Dendritic cell treated with granulocyte-macrophage colony-stimulating factor and Interleukin-4, amounts not matched to agents 40 ng/mL and 50 ng/mL, for 4 days (primary cell): ENCODE results near the gene FBXW5.
A peak's percentile ranks its signal among the peaks of the same experiment; 100 is the strongest.

Source experiments
- H3K27ac Mint-ChIP-seq: one replicate; pipeline ENCODE4 v1.8.0; 2022; ENCODE audit warnings: mild to moderate bottlenecking, mixed read lengths
- H3K27me3 Mint-ChIP-seq: one replicate; pipeline ENCODE4 v1.8.0; 2022; ENCODE audit warnings: mild to moderate bottlenecking, mixed read lengths
- H3K36me3 Mint-ChIP-seq: one replicate; pipeline ENCODE4 v1.8.0; 2022; ENCODE audit warnings: low read depth, mixed read lengths
- H3K4me1 Mint-ChIP-seq: one replicate; pipeline ENCODE4 v1.8.0; 2022; ENCODE audit warnings: low read depth, mixed read lengths
- H3K4me3 Mint-ChIP-seq: one replicate; pipeline ENCODE4 v1.8.0; 2022; ENCODE audit warnings: mild to moderate bottlenecking, moderate library complexity, mixed read lengths
- H3K9me3 Mint-ChIP-seq: one replicate; pipeline ENCODE4 v1.8.0; 2022; ENCODE audit warnings: mixed read lengths
- intact Hi-C: fragments of 100-400 bp; cut with micrococcal nuclease; formaldehyde crosslinking; loops from one replicate; pipeline ENCODE4 v1.15.0; 2022

The FBXW5 gene

DNA sequence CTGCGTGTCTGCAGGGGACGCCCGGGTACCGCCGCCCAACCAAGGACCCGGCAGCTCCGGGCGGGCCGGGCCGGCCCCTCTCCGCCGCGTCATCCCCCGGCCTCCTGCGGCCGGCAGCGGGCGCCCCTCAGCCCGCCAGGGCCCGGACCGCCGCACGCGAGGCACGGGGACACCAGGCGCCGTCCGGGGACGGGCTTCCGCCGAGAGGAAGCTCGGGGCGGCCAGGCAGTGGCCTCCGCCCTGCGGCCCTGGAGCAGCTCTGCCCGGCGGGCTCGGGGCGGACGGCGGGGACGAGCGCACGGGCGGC lies 373 bp downstream of the FBXW5 start:
- peaks cover 48% of the 10 kb centered on the region for H3K4me1 Mint-ChIP-seq
- H3K9me3 Mint-ChIP-seq: no peaks in the 10 kb centered on the region
- no peaks in the 10 kb centered on the region for H3K27me3 Mint-ChIP-seq
- H3K36me3 Mint-ChIP-seq: peaks cover 52% of the 10 kb centered on the region
- intact Hi-C loops: loop anchor here (1.0 to 10.0 kb wide), 3 partner anchors 51 to 153 kb away; partner anchors contain the start of genes CLIC3, PAXX and TMEM141
- H3K4me3 Mint-ChIP-seq: peak overlapping the region; percentile 77
- peak overlapping the region; percentile 69 for H3K27ac Mint-ChIP-seq

DNA sequence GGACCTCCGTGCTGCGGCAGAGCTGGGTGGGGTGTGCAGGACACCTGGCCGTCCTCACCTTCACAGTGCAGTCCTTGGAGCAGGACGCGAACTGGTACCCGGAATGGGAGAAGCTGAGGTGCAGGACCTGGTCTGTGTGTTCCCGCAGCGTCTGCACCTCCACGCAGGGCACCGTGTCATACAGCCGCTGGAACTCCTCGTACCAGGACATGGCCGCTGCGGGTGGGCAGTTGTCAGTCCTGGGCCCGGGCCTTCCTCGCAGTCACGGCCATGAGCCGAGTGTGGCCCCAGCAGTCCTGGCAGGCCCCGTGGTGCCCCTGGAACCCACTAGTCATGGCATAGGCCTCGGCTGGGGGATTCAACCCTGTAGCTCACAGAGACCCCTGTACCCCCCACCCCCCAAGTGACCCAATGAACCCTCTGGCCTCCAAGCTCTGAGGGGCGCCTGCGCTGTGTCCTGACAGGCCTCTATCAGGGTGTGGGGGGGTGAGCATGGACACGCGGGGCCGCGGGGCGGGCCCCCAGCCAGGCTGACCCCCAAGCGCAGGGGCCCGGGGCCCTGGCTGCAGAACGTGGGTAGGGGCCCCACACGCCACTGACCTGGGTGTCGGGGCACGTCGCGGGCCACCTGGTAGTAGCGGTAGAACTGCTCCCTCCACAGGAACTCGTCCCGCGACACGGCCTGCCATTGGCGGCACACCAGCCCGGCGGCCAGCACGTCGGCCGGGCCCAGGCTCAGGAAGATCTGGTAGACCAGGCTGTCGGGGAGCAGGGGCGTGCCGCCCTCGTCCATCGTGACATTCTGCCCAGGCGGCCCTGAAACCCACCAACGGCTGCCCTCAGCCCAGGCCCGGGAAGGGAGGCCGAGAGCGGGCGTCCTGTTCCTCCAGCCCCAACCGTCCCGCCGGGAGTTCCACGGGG lies 987 bp downstream of the FBXW5 start:
- Mint-ChIP-seq H3K4me1 (peaks cover 52% of the 10 kb centered on the region), H3K9me3 (no peaks in the 10 kb centered on the region), H3K36me3 (peaks cover 57% of the 10 kb centered on the region), H3K27ac (peak overlapping the region; percentile 69), H3K27me3 (no peaks in the 10 kb centered on the region), H3K4me3 (peak overlapping the region; percentile 77)
- intact Hi-C loops: loop anchor here (1.0 to 10.0 kb wide), 3 partner anchors 51 to 153 kb away; partner anchors contain the start of genes CLIC3, PAXX and TMEM141

DNA sequence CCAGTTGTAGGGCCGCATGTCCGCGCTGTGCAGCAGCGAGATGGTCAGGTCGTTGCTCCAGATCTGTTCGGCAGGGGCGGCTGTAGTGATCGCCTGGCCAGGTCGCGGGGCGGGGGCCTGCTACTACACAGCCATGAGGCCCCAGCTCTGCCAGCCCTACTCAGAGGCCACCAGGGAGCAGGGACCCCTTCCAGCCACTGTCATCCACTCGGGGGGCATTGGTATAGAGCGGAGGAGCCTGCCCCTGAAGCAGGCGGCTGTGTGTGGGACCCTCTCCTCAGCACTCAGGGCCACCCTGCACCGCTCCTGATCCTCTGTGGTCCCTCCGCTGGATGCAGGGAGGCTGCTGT lies 1.7 kb downstream of the FBXW5 start:
- Mint-ChIP-seq H3K27ac (peak overlapping the region; percentile 69), H3K4me3 (peak overlapping the region; percentile 77), H3K36me3 (peaks cover 58% of the 10 kb centered on the region), H3K4me1 (peaks cover 49% of the 10 kb centered on the region), H3K9me3 (no peaks in the 10 kb centered on the region), H3K27me3 (no peaks in the 10 kb centered on the region)
- intact Hi-C loops: loop anchor here (10.0 kb wide), 1 partner anchor 52 kb away; the partner anchor contains the start of genes CLIC3 and PAXX

DNA sequence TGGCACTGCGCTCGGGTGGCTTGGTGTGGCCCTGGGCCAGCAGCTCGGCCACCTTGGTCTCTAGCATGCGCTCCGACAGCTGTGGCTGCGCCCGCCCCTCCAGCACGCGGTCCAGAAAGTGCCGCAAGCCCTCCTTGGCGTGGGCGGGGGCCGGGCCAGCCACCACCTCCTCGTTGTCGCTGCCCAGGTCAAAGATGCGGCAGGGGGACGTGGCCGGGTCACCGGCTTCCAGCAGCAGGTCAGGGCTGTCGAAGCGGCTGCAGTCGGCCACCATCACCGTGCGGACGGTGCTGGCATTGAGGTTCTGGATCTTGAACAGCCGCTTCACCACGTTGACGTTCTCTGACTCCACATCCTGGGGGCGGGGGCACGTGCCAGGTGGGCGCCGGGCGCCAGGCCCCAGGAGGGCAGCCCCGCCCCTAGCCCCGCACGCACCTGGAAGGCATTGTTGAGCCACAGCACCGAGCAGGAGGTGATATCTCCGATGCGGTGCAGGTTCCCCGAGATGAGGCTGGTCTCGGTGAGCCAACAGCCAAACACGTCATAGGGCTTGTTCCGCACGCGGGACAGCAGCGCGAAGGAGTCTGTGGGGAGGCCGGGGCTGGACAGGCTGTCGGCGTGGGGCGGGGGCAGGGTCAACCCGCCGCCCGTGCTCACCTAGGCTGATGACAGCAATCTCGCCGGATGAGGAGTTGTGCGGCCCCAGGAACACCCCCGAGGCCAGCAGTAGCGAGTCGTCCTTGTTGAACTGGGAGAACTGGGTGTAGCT lies 2.2 kb downstream of the FBXW5 start:
- H3K36me3 Mint-ChIP-seq: peaks cover 63% of the 10 kb centered on the region
- H3K27ac Mint-ChIP-seq: peak overlapping the region; percentile 69
- H3K9me3 Mint-ChIP-seq: no peaks in the 10 kb centered on the region
- H3K4me1 Mint-ChIP-seq: peaks cover 43% of the 10 kb centered on the region
- peak overlapping the region; percentile 55 for H3K4me3 Mint-ChIP-seq
- H3K27me3 Mint-ChIP-seq: no peaks in the 10 kb centered on the region
- intact Hi-C loops: loop anchor here (10.0 kb wide), 1 partner anchor 53 kb away; the partner anchor contains the start of genes CLIC3 and PAXX

DNA sequence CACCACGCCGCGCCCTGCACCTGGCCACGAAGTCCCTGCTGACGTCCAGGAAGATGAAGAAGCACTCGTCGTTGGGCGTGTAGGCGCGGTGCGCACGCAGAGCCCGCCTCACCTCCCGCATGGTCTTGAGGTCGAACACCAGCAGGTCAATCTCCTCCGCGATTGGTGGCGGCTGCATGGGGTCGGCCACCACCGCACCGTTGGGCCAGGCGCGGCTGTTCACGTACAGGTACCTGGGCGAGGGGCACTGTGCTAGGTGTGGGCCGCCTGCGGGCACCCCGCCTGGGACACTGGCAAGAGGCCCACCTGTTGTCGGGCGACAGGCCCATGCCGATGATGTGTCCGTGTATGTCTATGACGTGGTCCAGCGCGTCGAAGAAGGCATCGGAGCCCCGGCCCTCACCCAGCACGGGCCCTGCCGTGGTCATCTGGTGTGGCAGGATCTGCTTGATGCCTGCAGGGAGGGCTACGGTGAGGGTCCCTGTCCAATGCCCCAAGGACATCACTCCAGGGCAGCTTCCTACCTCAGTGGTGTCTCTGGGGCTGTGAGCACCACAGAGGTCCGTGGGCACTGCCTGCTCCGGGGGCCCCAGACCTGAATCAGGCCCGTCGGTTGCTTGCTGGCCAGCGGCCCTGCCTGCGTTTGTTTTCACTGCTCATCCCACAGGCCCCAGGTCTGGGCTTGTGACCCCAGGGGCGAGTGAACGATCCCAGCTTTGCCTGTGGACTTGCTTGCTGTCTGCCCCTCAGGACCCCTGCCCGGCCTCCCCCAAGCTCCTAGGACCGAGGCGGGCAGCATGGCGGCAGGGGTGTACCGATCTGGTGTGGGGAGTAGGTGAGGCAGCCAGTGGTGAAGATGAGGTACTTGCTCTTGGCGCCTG lies 3.1 kb downstream of the FBXW5 start:
- Mint-ChIP-seq H3K9me3 (no peaks in the 10 kb centered on the region), H3K27me3 (no peaks in the 10 kb centered on the region), H3K4me1 (peaks cover 37% of the 10 kb centered on the region), H3K36me3 (peaks cover 64% of the 10 kb centered on the region), H3K4me3 (no peak overlapping the region), H3K27ac (no peak overlapping the region)
- intact Hi-C loops: loop anchor here (10.0 kb wide), 1 partner anchor 53 kb away; the partner anchor contains the start of genes CLIC3 and PAXX

DNA sequence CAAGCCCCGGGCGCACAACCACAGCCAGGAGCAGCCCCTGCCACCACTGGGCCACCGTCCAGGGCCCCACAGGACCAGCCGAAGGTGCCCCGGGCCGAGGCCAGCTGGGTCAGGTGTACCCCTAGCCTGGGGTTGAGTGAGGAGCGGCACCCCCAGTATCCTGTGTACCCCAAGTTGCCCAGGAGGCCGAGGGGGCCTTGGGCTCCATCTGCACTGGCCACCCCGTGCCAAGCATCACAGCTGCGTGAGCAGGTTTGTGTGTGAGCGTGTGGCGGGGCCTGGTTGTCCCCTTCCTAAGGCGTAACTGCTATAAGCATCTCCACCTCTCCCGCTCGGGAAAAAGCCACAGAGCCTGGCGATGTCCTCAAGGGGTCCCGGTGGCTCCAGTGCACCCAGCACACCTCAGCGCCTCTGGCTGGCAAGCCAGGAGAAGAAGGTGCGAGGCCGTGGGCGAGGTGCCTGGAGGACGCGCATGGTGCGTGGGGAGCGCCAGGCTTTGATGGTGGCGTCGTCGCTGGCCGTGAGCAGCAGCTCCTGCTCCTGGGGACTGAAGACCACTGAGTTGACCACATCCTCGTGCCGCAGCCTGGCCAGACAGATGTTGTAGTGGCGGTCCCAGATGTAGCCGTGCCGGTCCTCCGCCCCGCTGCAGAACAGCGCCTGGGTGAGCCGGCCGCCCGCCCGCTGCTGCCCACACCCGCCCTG lies 3.9 kb downstream of the FBXW5 start:
- Mint-ChIP-seq H3K36me3 (peaks cover 64% of the 10 kb centered on the region), H3K4me1 (peaks cover 36% of the 10 kb centered on the region), H3K27ac (no peak overlapping the region), H3K4me3 (no peak overlapping the region), H3K27me3 (no peaks in the 10 kb centered on the region), H3K9me3 (no peaks in the 10 kb centered on the region)
- intact Hi-C loops: loop anchor here (10.0 kb wide), 1 partner anchor 54 kb away; the partner anchor contains the start of genes CLIC3 and PAXX

DNA sequence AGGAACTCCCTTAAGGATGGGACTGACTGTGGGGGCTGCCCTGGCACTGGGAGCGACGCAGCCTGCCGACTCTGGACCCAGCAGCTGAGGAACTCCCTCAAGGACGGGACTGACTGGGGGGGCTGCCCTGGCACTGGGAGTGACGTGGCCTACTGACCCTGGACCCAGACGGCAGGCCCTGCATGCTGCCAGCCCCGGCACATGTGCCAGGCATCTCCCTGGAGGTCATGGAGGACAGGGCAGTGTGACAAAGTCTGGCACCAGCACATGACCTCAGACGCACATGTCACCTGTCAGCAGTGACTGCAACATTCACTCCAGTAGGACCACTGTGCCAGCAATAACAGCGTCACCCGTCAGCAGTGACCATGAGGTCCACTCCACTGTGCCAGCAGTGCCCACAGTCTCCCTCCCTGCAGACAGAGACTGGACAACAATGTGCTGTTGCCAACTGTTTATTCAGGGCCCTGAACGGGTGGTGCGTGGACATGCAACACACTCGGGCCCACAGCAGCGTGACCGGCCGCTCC lies 4.5 kb downstream of the FBXW5 start:
- Mint-ChIP-seq H3K27ac (no peak overlapping the region), H3K4me3 (no peak overlapping the region), H3K36me3 (peaks cover 64% of the 10 kb centered on the region), H3K9me3 (no peaks in the 10 kb centered on the region), H3K27me3 (no peaks in the 10 kb centered on the region), H3K4me1 (peaks cover 34% of the 10 kb centered on the region)
- intact Hi-C loops: loop anchor here (10.0 kb wide), 1 partner anchor 55 kb away; the partner anchor contains the start of genes CLIC3 and PAXX

DNA sequence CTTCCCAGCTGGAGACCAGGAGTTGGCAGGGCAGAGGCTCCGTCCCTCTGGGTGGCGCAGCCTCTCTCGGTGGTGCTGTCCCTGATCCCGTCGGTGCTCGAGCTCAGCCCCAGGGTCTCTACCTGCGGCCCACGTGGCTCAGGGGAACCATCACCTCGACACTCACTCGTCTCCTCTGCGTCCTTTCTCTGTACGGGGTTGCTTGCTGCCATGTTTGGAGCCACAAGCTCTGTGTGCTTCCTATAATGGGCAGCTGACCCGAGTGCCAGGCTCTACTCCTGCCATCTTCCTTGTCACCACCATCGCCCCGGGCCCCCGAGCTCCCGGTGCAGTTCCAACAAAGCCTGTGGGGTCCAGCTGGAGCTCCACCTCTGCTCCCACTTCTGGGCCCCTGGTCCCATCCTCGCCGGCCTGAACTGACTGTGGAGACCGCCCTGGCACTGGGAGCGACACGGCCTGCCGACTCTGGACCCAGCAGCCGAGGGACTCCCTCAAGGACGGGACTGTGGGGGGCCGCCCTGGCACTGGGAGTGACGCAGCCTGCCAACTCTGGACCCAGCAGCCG lies 5.0 kb downstream of the FBXW5 start:
- no peak overlapping the region for H3K4me3 Mint-ChIP-seq
- no peaks in the 10 kb centered on the region for H3K27me3 Mint-ChIP-seq
- H3K9me3 Mint-ChIP-seq: no peaks in the 10 kb centered on the region
- intact Hi-C loops: no loop called here
- H3K4me1 Mint-ChIP-seq: peaks cover 29% of the 10 kb centered on the region
- H3K27ac Mint-ChIP-seq: no peak overlapping the region
- H3K36me3 Mint-ChIP-seq: peaks cover 64% of the 10 kb centered on the region

DNA sequence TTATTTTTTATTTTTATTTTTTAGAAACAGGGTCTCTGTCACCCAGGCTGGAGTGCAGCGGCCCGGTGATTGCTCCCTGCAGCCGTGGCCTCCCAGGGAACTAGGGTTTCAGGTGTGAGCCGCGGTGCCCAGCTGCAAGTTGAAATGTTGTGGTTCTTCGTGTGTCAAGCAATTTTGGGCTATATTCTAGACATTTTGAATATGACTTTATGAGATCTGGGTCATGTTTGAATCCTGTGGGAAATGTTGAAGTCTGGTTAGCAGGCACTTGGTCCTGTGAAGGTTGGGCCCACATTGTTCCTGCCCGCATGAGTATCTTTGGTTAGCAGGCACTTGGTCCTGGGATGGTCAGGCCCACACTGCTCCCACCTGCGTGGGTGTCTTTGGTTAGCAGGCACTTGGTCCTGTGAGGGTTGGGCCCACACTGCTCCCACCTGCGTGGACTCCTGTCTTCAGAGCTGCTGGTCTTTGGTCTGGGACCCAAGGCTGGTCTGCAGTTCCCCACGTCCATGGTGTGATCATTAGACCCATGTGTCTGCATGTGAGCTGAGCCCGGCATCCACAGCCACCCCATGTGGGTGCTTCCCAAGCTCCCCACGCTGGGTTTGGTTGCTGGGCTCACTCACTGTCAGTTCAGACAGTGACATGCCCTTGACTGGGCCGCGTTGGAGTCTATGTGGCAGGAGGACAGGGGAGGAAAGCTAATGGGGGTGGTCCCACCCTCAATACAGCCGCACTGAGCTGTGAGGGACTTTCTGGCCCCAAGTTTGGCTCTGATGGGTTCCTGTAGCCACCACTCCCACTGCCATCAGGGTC lies 7.1 kb downstream of the FBXW5 start:
- Mint-ChIP-seq H3K9me3 (no peaks in the 10 kb centered on the region), H3K4me1 (peaks cover 30% of the 10 kb centered on the region), H3K27me3 (no peaks in the 10 kb centered on the region), H3K4me3 (no peak overlapping the region), H3K27ac (no peak overlapping the region), H3K36me3 (peaks cover 44% of the 10 kb centered on the region)
- intact Hi-C loops: no loop called here

DNA sequence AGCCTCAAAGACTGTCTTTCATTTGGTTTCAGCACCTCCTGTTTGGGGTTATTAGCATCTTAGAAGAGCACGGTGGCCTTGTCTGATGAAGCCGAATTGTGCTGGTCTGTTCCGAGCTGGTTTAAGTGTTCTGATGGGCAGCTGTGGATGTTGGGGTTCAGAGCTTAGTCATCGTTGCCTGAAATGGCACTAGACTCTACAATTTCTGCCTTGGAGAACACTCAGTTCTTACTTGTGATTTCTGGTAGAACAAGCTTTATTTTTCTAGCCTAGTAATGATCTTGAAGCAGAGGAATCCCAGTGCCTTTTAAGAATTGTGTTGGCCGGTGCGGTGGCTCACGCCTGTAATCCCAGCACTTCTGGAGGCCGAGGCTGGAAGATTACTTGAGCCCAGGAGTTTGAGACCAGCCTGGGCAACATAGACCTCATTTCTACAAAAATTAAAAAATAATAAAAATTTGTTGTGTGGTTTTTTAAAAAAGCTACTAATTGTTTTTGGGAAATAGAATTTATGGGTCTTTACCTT lies 7.8 kb downstream of the FBXW5 start:
- Mint-ChIP-seq H3K27ac (no peak overlapping the region), H3K4me1 (peaks cover 30% of the 10 kb centered on the region), H3K36me3 (peaks cover 38% of the 10 kb centered on the region), H3K9me3 (no peaks in the 10 kb centered on the region), H3K27me3 (no peaks in the 10 kb centered on the region), H3K4me3 (no peak overlapping the region)
- intact Hi-C loops: no loop called here

DNA sequence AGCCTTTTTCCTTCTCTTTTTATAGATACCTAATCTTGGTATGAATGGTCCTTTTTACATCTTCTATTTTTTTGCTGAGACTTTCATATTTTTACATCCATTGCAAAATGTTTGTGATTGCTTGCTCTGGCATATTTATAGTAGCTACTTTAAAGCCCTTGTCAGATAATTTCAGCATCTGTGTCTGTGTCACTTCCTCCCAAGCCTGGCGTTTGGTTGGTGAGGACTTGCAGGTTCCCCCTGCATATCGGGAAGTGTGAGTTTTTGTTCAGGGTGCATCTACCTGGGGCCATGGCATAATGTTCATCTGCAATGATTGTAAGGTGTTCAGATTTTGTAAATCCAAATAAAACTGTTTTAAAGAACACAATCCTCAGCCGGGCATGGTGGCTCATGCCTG lies 8.9 kb downstream of the FBXW5 start:
- Mint-ChIP-seq H3K27me3 (no peaks in the 10 kb centered on the region), H3K4me1 (peaks cover 30% of the 10 kb centered on the region), H3K9me3 (no peaks in the 10 kb centered on the region), H3K27ac (no peak overlapping the region), H3K4me3 (no peak overlapping the region), H3K36me3 (peaks cover 27% of the 10 kb centered on the region)
- intact Hi-C loops: no loop called here

DNA sequence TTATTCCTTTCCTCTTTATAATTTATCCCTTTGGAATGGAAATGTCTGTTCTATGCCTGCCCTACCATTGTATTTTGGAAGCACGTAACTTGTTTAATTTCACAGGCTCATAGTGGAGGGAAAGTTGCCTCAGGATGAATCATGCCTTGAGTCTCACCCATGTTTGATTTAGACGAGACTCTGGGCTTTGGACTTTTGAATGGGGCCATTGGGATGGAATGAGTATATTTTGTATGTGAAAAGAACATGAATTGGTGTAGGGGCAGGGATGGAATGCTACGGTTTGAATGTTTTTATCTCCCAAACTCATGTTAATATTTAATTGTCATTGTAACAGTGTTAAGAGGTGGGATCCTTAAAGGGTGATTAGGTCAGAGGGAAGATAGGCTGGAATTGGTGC lies 10.3 kb downstream of the FBXW5 start:
- intact Hi-C loops: no loop called here
- no peaks in the 10 kb centered on the region for H3K27me3 Mint-ChIP-seq

More for the DNA sequence above, 10.3 kb downstream of the FBXW5 start:
- Mint-ChIP-seq H3K27ac (no peak overlapping the region), H3K4me1 (peaks cover 24% of the 10 kb centered on the region), H3K36me3 (peaks cover 21% of the 10 kb centered on the region), H3K9me3 (no peaks in the 10 kb centered on the region), H3K4me3 (no peak overlapping the region)
